Liver (tissue), 3 donors: ENCODE measurements around the gene HOXC11.

ENCODE experiments used
- FOXA1 ChIP-seq: IDR thresholded peaks from 2 replicates; pipeline ENCODE4 v1.6.1; 2016; ENCODE audit warnings: antibody characterized with exemption
- GABPA ChIP-seq, 2 donors: IDR thresholded peaks in 1 of 2; conservative IDR thresholded peaks in 1 of 2; 2 replicates each; pipeline ENCODE4 v1.6.1; 2016; ENCODE audit warnings: antibody characterized with exemption in 2 of 2, mild to moderate bottlenecking in 1 of 2, moderate library complexity in 1 of 2
- HNF4G ChIP-seq: IDR thresholded peaks from 2 replicates; pipeline ENCODE4 v1.6.1; 2016; ENCODE audit warnings: antibody characterized with exemption
- JUND ChIP-seq, 2 donors: IDR thresholded peaks; 2 replicates each; pipeline ENCODE4 v1.6.1; 2016; ENCODE audit warnings: antibody characterized with exemption in 2 of 2
- SP1 ChIP-seq: IDR thresholded peaks from 2 replicates; pipeline ENCODE4 v1.6.1; 2018; ENCODE audit warnings: antibody characterized with exemption, mild to moderate bottlenecking
- TAF1 ChIP-seq: conservative IDR thresholded peaks from 2 replicates; pipeline ENCODE4 v1.6.1; 2016; ENCODE audit warnings: antibody characterized with exemption, mild to moderate bottlenecking
- YY1 ChIP-seq: IDR thresholded peaks from 2 replicates; pipeline ENCODE4 v1.6.1; 2016; ENCODE audit warnings: antibody characterized with exemption, mild to moderate bottlenecking
- TF ChIP-seq, protein P1 (sequence below): fragments of 150-350 bp; IDR thresholded peaks from 2 replicates; pipeline ENCODE4 v1.5.1; 2017; ENCODE audit warnings: improper control_type of control experiment, low read depth, low read length; ENCODE audit not compliant: missing input control
- TF ChIP-seq, protein P2 (sequence below): IDR thresholded peaks from 2 replicates; pipeline ENCODE4 v1.6.1; 2016; ENCODE audit warnings: antibody characterized with exemption, mild to moderate bottlenecking
- TF ChIP-seq, protein P3 (sequence below): IDR thresholded peaks from 2 replicates; pipeline ENCODE4 v1.6.1; 2016; ENCODE audit warnings: antibody characterized with exemption
- TF ChIP-seq, protein P4 (sequence below): IDR thresholded peaks from 2 replicates; pipeline ENCODE4 v1.6.1; 2016; ENCODE audit warnings: antibody characterized with exemption
- donor health status: healthy.
- donor health status: healthy.

DNA sequence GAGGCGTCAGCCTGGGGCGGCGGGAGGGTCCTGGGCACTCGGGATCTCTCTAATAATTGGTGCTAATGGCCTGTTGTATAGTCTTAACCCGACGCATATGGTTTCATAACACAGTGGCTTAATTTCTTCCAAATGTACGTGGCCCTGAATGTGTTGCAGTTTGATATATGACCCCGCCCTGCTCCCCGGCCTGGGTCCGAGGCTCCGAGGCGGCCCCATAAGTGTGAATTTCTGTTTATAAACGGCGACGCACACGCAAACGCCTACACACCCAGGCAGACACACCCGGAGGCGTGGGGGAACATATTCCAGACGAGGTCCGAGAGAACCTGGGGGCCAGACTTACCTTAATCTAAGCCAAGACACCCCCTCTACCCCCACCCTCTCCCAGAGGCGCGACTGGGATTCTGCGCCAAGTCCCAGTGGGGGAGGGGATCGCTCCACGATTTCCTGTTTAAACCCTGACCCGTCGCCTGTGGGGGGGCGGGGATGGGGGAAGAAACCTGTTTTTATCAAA, 45.6 kb downstream of the HOXC11 start:
- TF ChIP-seq, protein P1, sequence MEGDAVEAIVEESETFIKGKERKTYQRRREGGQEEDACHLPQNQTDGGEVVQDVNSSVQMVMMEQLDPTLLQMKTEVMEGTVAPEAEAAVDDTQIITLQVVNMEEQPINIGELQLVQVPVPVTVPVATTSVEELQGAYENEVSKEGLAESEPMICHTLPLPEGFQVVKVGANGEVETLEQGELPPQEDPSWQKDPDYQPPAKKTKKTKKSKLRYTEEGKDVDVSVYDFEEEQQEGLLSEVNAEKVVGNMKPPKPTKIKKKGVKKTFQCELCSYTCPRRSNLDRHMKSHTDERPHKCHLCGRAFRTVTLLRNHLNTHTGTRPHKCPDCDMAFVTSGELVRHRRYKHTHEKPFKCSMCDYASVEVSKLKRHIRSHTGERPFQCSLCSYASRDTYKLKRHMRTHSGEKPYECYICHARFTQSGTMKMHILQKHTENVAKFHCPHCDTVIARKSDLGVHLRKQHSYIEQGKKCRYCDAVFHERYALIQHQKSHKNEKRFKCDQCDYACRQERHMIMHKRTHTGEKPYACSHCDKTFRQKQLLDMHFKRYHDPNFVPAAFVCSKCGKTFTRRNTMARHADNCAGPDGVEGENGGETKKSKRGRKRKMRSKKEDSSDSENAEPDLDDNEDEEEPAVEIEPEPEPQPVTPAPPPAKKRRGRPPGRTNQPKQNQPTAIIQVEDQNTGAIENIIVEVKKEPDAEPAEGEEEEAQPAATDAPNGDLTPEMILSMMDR = no peak
- TF ChIP-seq GABPA (IDR thresholded peaks at IDR 0.05 in 1 of 2, conservative IDR thresholded peaks at IDR 0.05 in 1 of 2) (no peak), JUND (IDR thresholded peaks at IDR 0.05) (no peak), FOXA1 (no peak), YY1 (no peak), TAF1 (no peak), SP1 (no peak), HNF4G (no peak)
- TF ChIP-seq, protein P2, sequence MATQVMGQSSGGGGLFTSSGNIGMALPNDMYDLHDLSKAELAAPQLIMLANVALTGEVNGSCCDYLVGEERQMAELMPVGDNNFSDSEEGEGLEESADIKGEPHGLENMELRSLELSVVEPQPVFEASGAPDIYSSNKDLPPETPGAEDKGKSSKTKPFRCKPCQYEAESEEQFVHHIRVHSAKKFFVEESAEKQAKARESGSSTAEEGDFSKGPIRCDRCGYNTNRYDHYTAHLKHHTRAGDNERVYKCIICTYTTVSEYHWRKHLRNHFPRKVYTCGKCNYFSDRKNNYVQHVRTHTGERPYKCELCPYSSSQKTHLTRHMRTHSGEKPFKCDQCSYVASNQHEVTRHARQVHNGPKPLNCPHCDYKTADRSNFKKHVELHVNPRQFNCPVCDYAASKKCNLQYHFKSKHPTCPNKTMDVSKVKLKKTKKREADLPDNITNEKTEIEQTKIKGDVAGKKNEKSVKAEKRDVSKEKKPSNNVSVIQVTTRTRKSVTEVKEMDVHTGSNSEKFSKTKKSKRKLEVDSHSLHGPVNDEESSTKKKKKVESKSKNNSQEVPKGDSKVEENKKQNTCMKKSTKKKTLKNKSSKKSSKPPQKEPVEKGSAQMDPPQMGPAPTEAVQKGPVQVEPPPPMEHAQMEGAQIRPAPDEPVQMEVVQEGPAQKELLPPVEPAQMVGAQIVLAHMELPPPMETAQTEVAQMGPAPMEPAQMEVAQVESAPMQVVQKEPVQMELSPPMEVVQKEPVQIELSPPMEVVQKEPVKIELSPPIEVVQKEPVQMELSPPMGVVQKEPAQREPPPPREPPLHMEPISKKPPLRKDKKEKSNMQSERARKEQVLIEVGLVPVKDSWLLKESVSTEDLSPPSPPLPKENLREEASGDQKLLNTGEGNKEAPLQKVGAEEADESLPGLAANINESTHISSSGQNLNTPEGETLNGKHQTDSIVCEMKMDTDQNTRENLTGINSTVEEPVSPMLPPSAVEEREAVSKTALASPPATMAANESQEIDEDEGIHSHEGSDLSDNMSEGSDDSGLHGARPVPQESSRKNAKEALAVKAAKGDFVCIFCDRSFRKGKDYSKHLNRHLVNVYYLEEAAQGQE = no peak
- TF ChIP-seq, protein P3, sequence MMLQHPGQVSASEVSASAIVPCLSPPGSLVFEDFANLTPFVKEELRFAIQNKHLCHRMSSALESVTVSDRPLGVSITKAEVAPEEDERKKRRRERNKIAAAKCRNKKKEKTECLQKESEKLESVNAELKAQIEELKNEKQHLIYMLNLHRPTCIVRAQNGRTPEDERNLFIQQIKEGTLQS = no peak
- TF ChIP-seq, protein P4, sequence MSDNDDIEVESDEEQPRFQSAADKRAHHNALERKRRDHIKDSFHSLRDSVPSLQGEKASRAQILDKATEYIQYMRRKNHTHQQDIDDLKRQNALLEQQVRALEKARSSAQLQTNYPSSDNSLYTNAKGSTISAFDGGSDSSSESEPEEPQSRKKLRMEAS = no peak
